ENCODE data around the gene DOCK9.

Gene DOCK9

DNA sequence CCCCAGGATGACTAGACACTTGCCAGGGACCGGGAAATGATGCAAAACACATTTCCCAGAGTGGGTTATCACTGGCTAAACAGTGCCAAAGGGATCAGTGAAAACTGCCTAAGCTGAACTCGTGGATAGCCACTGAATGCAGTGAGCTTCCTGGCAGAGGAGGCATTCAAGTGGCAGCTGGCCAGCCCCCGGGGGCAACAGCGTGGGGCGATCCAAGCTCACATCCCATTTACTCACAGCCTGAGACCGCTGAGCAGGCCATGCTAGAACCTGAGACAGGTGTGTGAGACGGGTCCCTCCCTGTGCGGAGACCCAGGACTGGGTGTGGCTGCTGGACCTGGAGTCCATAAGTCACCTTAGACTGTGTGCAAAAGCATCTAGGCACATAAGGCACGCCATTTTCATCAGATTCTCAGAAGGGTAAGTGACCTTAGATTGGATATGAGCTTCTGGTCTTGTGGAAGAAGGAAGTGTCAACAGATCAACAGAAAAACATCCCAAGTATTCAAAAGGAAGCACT lies 173.5 kb downstream of the DOCK9 start:
- no peaks in the 10 kb centered on the region for H3K9me3 ChIP-seq (ENCODE audit: control insufficient read depth, low read length)
- H3K4me1 ChIP-seq (ENCODE audit: control insufficient read depth, insufficient read depth, low read length): no peaks in the 10 kb centered on the region
- H3K27ac ChIP-seq (ENCODE audit: insufficient read depth, low read depth, low read length, poor library complexity, severe bottlenecking): no peak overlapping the region
- H3K27me3 ChIP-seq (ENCODE audit: control insufficient read depth, insufficient read depth, low read length, poor library complexity, severe bottlenecking): no peaks in the 10 kb centered on the region
- no peak overlapping the region for H3K4me3 ChIP-seq (ENCODE audit: insufficient read depth, low read depth, low read length)
- no peaks in the 10 kb centered on the region for H3K36me3 ChIP-seq (ENCODE audit: control insufficient read depth, insufficient read depth, low read length)
- whole genome bisulfite sequencing, 2 experiments: 87 to 88% methylated on average over 9 of the region's 9 CpGs

DNA sequence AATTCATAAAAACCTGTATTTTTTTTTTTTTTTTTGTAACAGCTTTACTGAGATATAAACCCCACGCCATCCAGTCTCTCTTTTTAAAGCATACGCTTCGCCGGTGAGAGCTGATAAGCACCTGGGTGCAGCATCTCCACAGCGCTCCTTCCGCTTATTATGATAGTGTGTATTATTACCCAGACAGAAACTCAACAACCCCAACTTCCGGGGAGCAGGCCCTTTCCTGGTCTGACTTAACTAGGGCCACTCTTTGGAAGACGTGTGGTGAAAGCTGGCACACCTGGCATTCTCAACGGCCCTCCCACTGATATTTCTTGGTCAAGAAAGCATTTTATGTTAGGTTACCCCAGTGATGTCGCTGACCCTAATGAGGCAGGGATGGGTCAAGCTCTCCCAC lies 173.9 kb downstream of the DOCK9 start:
- H3K27me3 ChIP-seq (ENCODE audit: control insufficient read depth, insufficient read depth, low read length, poor library complexity, severe bottlenecking): no peaks in the 10 kb centered on the region
- 91 to 97% methylated on average over 10 of the region's 10 CpGs for WGBS, 2 experiments
- no peak overlapping the region for H3K4me3 ChIP-seq (ENCODE audit: insufficient read depth, low read depth, low read length)
- no peak overlapping the region for H3K27ac ChIP-seq (ENCODE audit: insufficient read depth, low read depth, low read length, poor library complexity, severe bottlenecking)
- H3K4me1 ChIP-seq (ENCODE audit: control insufficient read depth, insufficient read depth, low read length): no peaks in the 10 kb centered on the region
- H3K9me3 ChIP-seq (ENCODE audit: control insufficient read depth, low read length): no peaks in the 10 kb centered on the region
- H3K36me3 ChIP-seq (ENCODE audit: control insufficient read depth, insufficient read depth, low read length): no peaks in the 10 kb centered on the region

DNA sequence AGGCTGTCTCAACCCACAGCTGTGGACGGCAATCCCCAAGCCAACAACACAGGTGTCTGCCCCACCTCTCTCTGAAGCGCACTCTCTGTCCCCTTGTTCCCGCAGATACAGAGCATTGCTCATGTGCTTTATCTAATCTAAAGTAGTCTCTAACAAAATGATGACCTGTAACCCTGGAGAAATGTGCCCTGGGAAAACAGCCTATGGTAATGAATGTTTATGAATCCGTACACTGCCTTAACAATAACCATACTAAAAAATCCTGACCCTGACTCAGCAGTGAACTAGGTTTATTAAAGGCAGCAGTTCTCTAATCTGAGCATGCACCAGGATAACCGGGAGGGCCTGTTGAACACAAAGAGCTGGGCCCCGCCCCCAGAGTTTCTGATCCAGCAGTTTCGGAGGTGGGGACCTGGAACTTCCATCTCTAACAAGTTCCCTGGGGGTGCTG lies 174.7 kb downstream of the DOCK9 start:
- Histone ChIP-seq H3K27me3 (ENCODE audit: control insufficient read depth, insufficient read depth, low read length, poor library complexity, severe bottlenecking) (no peaks in the 10 kb centered on the region), H3K4me1 (ENCODE audit: control insufficient read depth, insufficient read depth, low read length) (no peaks in the 10 kb centered on the region), H3K4me3 (ENCODE audit: insufficient read depth, low read depth, low read length) (no peak overlapping the region), H3K27ac (ENCODE audit: insufficient read depth, low read depth, low read length, poor library complexity, severe bottlenecking) (no peak overlapping the region), H3K36me3 (ENCODE audit: control insufficient read depth, insufficient read depth, low read length) (no peaks in the 10 kb centered on the region), H3K9me3 (ENCODE audit: control insufficient read depth, low read length) (no peaks in the 10 kb centered on the region)
- 77 to 81% methylated on average over 7 of the region's 7 CpGs for WGBS, 2 experiments

DNA sequence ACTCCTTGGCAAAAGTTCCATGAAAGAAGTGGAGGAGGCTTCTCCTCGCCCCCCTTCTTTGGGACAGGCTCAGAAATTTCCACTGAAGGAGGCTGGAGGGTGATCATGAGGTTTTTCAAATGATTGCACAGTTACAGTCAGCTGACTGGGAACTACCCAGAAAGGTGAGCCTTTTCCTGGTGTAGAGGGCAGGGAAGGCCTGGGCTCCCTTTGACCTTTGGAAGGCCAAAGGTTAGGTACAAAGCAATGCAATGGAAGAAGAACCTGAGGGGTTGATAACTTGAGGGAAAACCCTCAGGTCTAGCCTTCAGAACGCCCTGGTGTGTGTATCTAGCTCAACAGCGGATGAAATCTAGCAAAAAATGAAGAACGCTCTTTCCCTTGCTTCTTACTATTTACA lies 175.3 kb downstream of the DOCK9 start:
- Histone ChIP-seq H3K4me3 (ENCODE audit: insufficient read depth, low read depth, low read length) (no peak overlapping the region), H3K27ac (ENCODE audit: insufficient read depth, low read depth, low read length, poor library complexity, severe bottlenecking) (no peak overlapping the region), H3K4me1 (ENCODE audit: control insufficient read depth, insufficient read depth, low read length) (no peaks in the 10 kb centered on the region), H3K27me3 (ENCODE audit: control insufficient read depth, insufficient read depth, low read length, poor library complexity, severe bottlenecking) (no peaks in the 10 kb centered on the region), H3K9me3 (ENCODE audit: control insufficient read depth, low read length) (no peaks in the 10 kb centered on the region), H3K36me3 (ENCODE audit: control insufficient read depth, insufficient read depth, low read length) (no peaks in the 10 kb centered on the region)
- WGBS, 2 experiments: 94 to 97% methylated on average over 3 to 4 of the region's 4 CpGs

- H3K27ac ChIP-seq (ENCODE audit: insufficient read depth, low read depth, low read length, poor library complexity, severe bottlenecking): no peak overlapping the region
Observed at GRCh38 chr13:98801626-98802418, 176.0 kb downstream of the DOCK9 start.

DNA sequence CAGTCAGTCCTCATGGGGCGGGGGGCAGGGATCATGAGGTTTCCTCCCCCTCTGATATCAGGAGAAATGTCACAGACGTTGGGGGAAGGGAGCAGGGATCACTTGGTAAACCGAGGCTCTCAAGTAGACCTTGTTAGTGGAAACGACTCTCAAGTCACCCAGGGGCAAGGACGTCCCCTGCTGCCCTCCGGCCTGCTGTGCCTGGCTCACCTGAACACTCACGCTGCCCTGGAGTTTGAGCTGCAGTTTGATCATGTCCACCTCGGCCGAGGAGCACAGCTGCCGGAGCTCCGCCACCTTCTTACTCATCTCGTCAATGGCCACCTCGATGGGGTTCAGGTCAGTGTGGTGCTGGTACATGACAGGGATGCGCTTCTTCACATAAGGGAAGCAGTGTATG lies 177.8 kb downstream of the DOCK9 start:
- no peaks in the 10 kb centered on the region for H3K36me3 ChIP-seq (ENCODE audit: control insufficient read depth, insufficient read depth, low read length)

More at GRCh38 chr13:98801626-98802418, 176.0 kb downstream of the DOCK9 start:
- no peaks in the 10 kb centered on the region for H3K36me3 ChIP-seq (ENCODE audit: control insufficient read depth, insufficient read depth, low read length)
- H3K27me3 ChIP-seq (ENCODE audit: control insufficient read depth, insufficient read depth, low read length, poor library complexity, severe bottlenecking): no peaks in the 10 kb centered on the region
- no peak overlapping the region for H3K4me3 ChIP-seq (ENCODE audit: insufficient read depth, low read depth, low read length)
- H3K9me3 ChIP-seq (ENCODE audit: control insufficient read depth, low read length): no peaks in the 10 kb centered on the region
- H3K4me1 ChIP-seq (ENCODE audit: control insufficient read depth, insufficient read depth, low read length): no peaks in the 10 kb centered on the region
- 95 to 96% methylated on average over 10 of the region's 10 CpGs for WGBS, 2 experiments

DNA sequence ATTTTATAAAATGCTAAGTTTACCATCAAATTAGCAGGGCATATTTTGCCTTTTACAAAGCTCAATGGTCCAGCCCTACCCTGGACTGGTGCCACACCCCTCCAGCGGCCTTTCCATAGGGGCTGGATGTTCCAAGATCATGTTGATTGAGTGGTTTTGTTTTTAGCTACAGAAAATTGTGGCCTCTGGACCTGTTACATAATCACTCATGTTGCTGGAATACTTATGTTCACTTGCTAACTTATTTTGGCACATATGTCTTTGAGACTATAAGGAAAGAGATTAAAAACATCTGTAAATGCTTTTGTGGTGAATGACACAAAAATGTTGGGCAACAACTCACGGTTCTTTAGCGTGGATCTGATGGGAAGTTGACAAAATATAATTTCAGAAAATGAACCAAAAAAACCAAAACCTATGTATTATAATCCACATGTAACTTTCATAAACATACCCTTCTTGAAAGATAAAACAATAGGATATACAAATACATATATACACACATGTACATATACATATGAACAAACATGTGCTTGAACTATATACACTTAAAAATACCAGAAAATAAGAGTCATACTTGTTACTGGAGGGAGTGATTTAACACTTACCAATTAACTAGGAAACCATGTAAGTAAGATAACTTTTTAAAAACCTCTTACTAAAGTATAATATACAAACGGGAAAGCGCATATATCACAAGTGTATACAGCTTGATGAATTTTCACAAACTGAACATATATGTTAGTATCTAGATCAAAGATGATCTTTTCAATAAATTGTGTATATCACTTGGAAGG lies 178.8 kb downstream of the DOCK9 start:
- Histone ChIP-seq H3K27me3 (ENCODE audit: control insufficient read depth, insufficient read depth, low read length, poor library complexity, severe bottlenecking) (no peaks in the 10 kb centered on the region), H3K27ac (ENCODE audit: insufficient read depth, low read depth, low read length, poor library complexity, severe bottlenecking) (no peak overlapping the region), H3K4me1 (ENCODE audit: control insufficient read depth, insufficient read depth, low read length) (no peaks in the 10 kb centered on the region), H3K36me3 (ENCODE audit: control insufficient read depth, insufficient read depth, low read length) (no peaks in the 10 kb centered on the region), H3K4me3 (ENCODE audit: insufficient read depth, low read depth, low read length) (no peak overlapping the region), H3K9me3 (ENCODE audit: control insufficient read depth, low read length) (no peaks in the 10 kb centered on the region)
- 92 to 97% methylated on average over 2 to 3 of the region's 5 CpGs for WGBS, 2 experiments

More for the DNA sequence above, 177.8 kb downstream of the DOCK9 start:
- no peak overlapping the region for H3K27ac ChIP-seq (ENCODE audit: insufficient read depth, low read depth, low read length, poor library complexity, severe bottlenecking)
- no peak overlapping the region for H3K4me3 ChIP-seq (ENCODE audit: insufficient read depth, low read depth, low read length)
- H3K4me1 ChIP-seq (ENCODE audit: control insufficient read depth, insufficient read depth, low read length): no peaks in the 10 kb centered on the region
- H3K9me3 ChIP-seq (ENCODE audit: control insufficient read depth, low read length): no peaks in the 10 kb centered on the region
- H3K27me3 ChIP-seq (ENCODE audit: control insufficient read depth, insufficient read depth, low read length, poor library complexity, severe bottlenecking): no peaks in the 10 kb centered on the region
- WGBS, 2 experiments: 92 to 95% methylated on average over 14 of the region's 14 CpGs

GRCh38 chr13:98797456-98797855 lies 180.4 kb downstream of the DOCK9 start:
- H3K4me3 ChIP-seq (ENCODE audit: insufficient read depth, low read depth, low read length): no peak overlapping the region
- no peaks in the 10 kb centered on the region for H3K27me3 ChIP-seq (ENCODE audit: control insufficient read depth, insufficient read depth, low read length, poor library complexity, severe bottlenecking)
- no peaks in the 10 kb centered on the region for H3K9me3 ChIP-seq (ENCODE audit: control insufficient read depth, low read length)
- H3K36me3 ChIP-seq (ENCODE audit: control insufficient read depth, insufficient read depth, low read length): no peaks in the 10 kb centered on the region
- H3K27ac ChIP-seq (ENCODE audit: insufficient read depth, low read depth, low read length, poor library complexity, severe bottlenecking): no peak overlapping the region
- WGBS, 2 experiments: 92 to 95% methylated on average over 6 of the region's 6 CpGs
- no peaks in the 10 kb centered on the region for H3K4me1 ChIP-seq (ENCODE audit: control insufficient read depth, insufficient read depth, low read length)

DNA sequence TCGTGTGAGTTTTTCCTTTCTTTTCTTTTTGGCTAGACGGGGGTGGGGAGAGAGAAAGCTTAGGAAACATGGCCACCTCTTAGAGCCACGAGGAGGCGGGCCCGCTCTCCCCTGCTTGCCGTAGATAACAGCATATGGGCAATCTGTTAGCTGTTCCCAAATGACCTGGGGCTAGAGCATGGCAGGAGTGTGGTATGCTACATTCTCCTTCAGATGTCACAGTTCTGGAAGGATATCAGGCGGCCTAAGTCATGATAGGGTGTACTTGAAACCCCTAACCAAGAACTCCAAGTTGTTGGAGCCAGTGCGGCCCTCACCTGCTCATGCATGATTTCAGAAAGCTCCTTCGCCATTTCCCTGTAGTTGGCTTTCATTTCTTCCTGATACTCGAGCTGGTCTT lies 181.1 kb downstream of the DOCK9 start:
- Histone ChIP-seq H3K4me1 (ENCODE audit: control insufficient read depth, insufficient read depth, low read length) (no peaks in the 10 kb centered on the region), H3K9me3 (ENCODE audit: control insufficient read depth, low read length) (no peaks in the 10 kb centered on the region), H3K36me3 (ENCODE audit: control insufficient read depth, insufficient read depth, low read length) (no peaks in the 10 kb centered on the region), H3K27me3 (ENCODE audit: control insufficient read depth, insufficient read depth, low read length, poor library complexity, severe bottlenecking) (no peaks in the 10 kb centered on the region), H3K27ac (ENCODE audit: insufficient read depth, low read depth, low read length, poor library complexity, severe bottlenecking) (no peak overlapping the region), H3K4me3 (ENCODE audit: insufficient read depth, low read depth, low read length) (no peak overlapping the region)
- 92 to 93% methylated on average over 9 to 10 of the region's 10 CpGs for WGBS, 2 experiments

GRCh38 chr13:98796191-98796590 lies 181.7 kb downstream of the DOCK9 start:
- Histone ChIP-seq H3K9me3 (ENCODE audit: control insufficient read depth, low read length) (no peaks in the 10 kb centered on the region), H3K4me1 (ENCODE audit: control insufficient read depth, insufficient read depth, low read length) (no peaks in the 10 kb centered on the region), H3K27ac (ENCODE audit: insufficient read depth, low read depth, low read length, poor library complexity, severe bottlenecking) (no peak overlapping the region), H3K36me3 (ENCODE audit: control insufficient read depth, insufficient read depth, low read length) (no peaks in the 10 kb centered on the region), H3K4me3 (ENCODE audit: insufficient read depth, low read depth, low read length) (no peak overlapping the region), H3K27me3 (ENCODE audit: control insufficient read depth, insufficient read depth, low read length, poor library complexity, severe bottlenecking) (no peaks in the 10 kb centered on the region)
- 94 to 95% methylated on average over 5 of the region's 5 CpGs for WGBS, 2 experiments
